ENCODE results near the gene CTNND2. TPM values are rescaled to one million over a fixed set of nuclear protein-coding genes. Genes with fewer than 3 reads are reported as not detected.

CTNND2 gene, protein sequence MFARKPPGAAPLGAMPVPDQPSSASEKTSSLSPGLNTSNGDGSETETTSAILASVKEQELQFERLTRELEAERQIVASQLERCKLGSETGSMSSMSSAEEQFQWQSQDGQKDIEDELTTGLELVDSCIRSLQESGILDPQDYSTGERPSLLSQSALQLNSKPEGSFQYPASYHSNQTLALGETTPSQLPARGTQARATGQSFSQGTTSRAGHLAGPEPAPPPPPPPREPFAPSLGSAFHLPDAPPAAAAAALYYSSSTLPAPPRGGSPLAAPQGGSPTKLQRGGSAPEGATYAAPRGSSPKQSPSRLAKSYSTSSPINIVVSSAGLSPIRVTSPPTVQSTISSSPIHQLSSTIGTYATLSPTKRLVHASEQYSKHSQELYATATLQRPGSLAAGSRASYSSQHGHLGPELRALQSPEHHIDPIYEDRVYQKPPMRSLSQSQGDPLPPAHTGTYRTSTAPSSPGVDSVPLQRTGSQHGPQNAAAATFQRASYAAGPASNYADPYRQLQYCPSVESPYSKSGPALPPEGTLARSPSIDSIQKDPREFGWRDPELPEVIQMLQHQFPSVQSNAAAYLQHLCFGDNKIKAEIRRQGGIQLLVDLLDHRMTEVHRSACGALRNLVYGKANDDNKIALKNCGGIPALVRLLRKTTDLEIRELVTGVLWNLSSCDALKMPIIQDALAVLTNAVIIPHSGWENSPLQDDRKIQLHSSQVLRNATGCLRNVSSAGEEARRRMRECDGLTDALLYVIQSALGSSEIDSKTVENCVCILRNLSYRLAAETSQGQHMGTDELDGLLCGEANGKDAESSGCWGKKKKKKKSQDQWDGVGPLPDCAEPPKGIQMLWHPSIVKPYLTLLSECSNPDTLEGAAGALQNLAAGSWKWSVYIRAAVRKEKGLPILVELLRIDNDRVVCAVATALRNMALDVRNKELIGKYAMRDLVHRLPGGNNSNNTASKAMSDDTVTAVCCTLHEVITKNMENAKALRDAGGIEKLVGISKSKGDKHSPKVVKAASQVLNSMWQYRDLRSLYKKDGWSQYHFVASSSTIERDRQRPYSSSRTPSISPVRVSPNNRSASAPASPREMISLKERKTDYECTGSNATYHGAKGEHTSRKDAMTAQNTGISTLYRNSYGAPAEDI (N-terminal part only)
- 2.8 TPM for polyA plus RNA-seq
- long read RNA-seq, donor 1, result 0 reads
- long read RNA-seq, donor 2, result 0 reads
- long read RNA-seq, donor 3, result 0 reads
- long read RNA-seq, donor 4, result 0 reads
- long read RNA-seq, donor 5, result 0 reads
- long read RNA-seq, donor 6, result 0 reads
- long read RNA-seq, donor 7, result 0 reads
- long read RNA-seq, donor 8, result 0 reads
- long read RNA-seq, donor 9, result 0 reads
- long read RNA-seq, donor 10, result 0 reads
- long read RNA-seq, donor 11, result 0 reads

DNA sequence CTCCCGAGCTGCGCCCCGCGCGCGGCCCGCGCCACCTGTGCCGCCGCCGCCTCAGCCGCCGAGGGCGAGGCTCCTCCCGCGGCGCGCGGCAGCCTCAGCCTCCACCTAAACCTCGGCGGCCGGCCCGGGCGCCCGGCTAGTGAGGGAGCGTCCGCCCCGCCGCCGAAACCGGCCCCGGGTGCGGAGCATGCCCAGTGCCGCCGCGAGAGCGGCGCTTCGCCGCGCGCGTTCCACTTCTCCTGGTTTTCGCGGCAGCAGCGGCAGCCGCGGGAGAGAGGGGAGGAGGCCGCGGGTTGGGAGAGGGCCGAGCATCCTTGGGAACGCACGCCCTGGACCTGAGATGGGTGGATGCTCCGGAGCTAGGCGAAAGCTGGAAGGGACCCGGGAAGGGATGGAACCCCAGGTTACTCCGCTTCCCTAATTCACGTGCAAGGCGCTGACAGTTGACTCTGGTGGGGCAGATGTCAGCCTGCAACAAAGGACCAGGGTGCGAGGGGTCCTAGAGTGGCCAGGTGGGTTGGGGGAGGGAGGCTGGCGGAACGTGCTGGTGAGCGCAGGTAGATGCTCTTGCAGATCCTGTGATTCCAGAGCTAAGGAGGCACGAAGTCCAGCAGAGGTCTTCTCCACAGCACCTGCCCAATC lies at the start of gene CTNND2:
TSS of gene CTNND2 (minus strand) at position 182 of the 642 bp plus-strand sequence. CDS start 593 bp downstream, outside the sequence.
- Histone ChIP-seq H3K27ac (ENCODE audit: low read length) (no peak within 1 kb of the TSS), H3K9me3 (ENCODE audit: control insufficient read depth, low read depth, low read length) (no peaks in the 10 kb centered on the region), H3K4me1 (ENCODE audit: control insufficient read depth, insufficient read depth, low read length) (no peaks in the 10 kb centered on the region), H3K36me3 (ENCODE audit: control insufficient read depth, insufficient read depth, low read length) (no peaks in the 10 kb centered on the region), H3K4me3 (ENCODE audit: low read length) (peak within 1 kb of the TSS; percentile 36), H3K27me3 (ENCODE audit: control insufficient read depth, insufficient read depth, low read length) (peaks cover 37% of the 10 kb centered on the region)
- no CpG with 5 or more reads among the region's 64 CpGs for WGBS (ENCODE audit: insufficient coverage, low lambda C conversion rate)
- peak; percentile 30 to 63 for DNase-seq

DNA sequence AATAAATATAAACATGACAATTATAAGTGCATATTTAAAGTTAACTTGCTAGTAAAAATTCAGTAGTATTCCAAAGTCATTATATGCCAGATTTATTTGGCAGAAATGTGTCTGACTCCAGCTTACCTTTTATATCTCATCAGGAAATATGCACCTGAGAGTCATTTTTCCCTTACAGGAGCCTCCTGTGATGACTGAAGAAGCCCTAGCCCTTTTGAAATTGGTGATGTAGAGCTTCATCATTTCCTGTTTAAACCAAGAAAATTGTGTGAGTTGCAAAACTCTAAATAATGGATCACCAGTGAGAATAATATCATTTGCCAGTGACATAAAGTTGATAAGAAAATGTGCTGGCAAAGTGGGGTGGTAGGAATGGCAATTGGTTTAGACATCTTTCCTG lies 42.1 kb upstream of the CTNND2 start:
- no peaks in the 10 kb centered on the region for H3K9me3 ChIP-seq (ENCODE audit: control insufficient read depth, low read depth, low read length)
- H3K27me3 ChIP-seq (ENCODE audit: control insufficient read depth, insufficient read depth, low read length), result no peaks in the 10 kb centered on the region
- H3K27ac ChIP-seq (ENCODE audit: low read length), result no peak overlapping the region
- DNase-seq, result no peak
- H3K4me3 ChIP-seq (ENCODE audit: low read length), result no peak overlapping the region
- H3K36me3 ChIP-seq (ENCODE audit: control insufficient read depth, insufficient read depth, low read length), result no peaks in the 10 kb centered on the region
- H3K4me1 ChIP-seq (ENCODE audit: control insufficient read depth, insufficient read depth, low read length), result no peaks in the 10 kb centered on the region

DNA sequence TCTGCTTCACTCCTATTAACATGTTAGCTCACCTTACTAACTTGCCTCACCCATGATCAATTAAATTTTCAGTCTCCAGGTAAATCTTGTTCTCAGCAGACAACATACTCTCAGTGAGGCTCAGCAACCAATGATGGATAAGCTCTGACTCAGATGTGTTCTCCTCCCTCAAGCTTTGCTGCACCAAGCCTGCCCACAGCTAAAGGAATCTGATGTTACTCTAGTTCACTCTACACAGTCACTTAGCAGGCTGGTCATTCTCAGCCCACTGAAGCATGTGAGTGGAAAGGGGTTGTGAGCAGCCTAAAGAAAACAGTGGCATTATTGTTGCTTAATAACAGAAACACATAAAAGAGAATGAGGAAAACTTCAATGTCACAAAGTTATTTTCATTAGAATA lies 37.3 kb upstream of the CTNND2 start:
- no peaks in the 10 kb centered on the region for H3K36me3 ChIP-seq (ENCODE audit: control insufficient read depth, insufficient read depth, low read length)
- no peak for DNase-seq
- H3K9me3 ChIP-seq (ENCODE audit: control insufficient read depth, low read depth, low read length), result no peaks in the 10 kb centered on the region
- H3K27me3 ChIP-seq (ENCODE audit: control insufficient read depth, insufficient read depth, low read length), result no peaks in the 10 kb centered on the region
- H3K4me1 ChIP-seq (ENCODE audit: control insufficient read depth, insufficient read depth, low read length), result no peaks in the 10 kb centered on the region
- no peak overlapping the region for H3K27ac ChIP-seq (ENCODE audit: low read length)
- no peak overlapping the region for H3K4me3 ChIP-seq (ENCODE audit: low read length)

DNA sequence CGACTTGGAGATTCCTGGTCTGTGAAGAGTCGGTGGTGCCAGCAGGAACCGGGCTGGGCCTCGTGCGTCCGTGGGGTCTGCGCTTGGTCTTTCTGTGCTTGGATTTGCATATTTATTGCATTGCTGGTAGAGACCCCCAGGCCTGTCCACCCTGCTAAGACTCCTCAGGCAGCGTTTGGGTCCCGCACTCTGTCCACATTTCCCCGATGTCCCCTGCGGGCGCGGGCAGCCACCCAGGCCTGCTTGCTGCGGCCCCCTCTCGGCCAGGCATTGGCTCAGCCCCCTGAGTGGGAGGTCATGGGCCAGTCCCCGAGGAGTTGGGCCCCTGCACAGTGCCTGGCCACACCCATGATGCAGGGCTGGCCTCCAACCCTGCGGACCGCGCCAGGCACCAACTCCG lies 27.4 kb upstream of the CTNND2 start:
- Histone ChIP-seq H3K4me3 (ENCODE audit: low read length) (no peak overlapping the region), H3K9me3 (ENCODE audit: control insufficient read depth, low read depth, low read length) (peaks cover 4% of the 10 kb centered on the region), H3K4me1 (ENCODE audit: control insufficient read depth, insufficient read depth, low read length) (no peaks in the 10 kb centered on the region), H3K27me3 (ENCODE audit: control insufficient read depth, insufficient read depth, low read length) (no peaks in the 10 kb centered on the region), H3K36me3 (ENCODE audit: control insufficient read depth, insufficient read depth, low read length) (no peaks in the 10 kb centered on the region), H3K27ac (ENCODE audit: low read length) (no peak overlapping the region)
- no peak for DNase-seq
- no CpG with 5 or more reads among the region's 20 CpGs for WGBS (ENCODE audit: insufficient coverage, low lambda C conversion rate)

DNA sequence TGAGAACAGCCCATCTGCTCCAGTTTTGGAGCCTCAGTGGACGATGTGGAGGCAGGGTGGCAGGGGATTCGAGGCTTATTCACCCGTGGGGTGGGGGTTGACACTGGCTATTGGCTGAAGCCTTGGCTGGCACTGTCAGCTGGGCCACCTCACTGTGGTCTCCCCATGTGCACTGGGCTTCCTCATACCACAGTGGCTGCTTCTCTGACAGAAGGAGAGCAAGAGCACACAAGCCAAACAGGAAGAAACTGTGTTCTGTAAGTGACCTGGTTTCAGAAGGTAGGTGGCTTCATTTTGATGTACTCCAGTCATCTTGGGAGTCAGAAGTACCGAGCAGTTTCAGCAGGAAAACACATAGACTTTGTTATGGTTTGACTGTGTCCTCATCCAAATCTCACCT lies 24.7 kb upstream of the CTNND2 start:
- no peaks in the 10 kb centered on the region for H3K36me3 ChIP-seq (ENCODE audit: control insufficient read depth, insufficient read depth, low read length)
- no peak overlapping the region for H3K27ac ChIP-seq (ENCODE audit: low read length)
- no peaks in the 10 kb centered on the region for H3K4me1 ChIP-seq (ENCODE audit: control insufficient read depth, insufficient read depth, low read length)
- peaks cover 4% of the 10 kb centered on the region for H3K9me3 ChIP-seq (ENCODE audit: control insufficient read depth, low read depth, low read length)
- WGBS (ENCODE audit: insufficient coverage, low lambda C conversion rate), result no CpG with 5 or more reads among the region's 4 CpGs
- DNase-seq, result no peak
- no peaks in the 10 kb centered on the region for H3K27me3 ChIP-seq (ENCODE audit: control insufficient read depth, insufficient read depth, low read length)
- H3K4me3 ChIP-seq (ENCODE audit: low read length), result no peak overlapping the region

DNA sequence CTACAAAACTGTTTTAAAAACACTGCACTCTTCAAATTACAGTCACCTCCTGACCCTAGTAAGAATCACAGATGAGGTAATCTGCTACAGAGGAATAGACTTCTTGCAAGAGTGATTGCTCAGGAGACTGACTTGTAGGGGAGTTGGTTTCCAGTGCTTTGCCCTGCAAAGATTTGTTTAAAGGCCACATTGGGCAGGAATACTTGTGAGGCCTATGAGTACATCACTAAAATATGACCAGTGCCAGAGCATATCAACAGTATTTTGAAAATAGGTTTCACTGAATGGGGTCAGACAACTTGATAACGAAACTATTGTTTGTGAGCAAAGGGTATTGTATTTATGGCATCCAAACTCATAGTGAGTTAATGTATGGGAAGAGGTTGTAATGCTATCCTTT lies 21.5 kb upstream of the CTNND2 start:
- Histone ChIP-seq H3K4me1 (ENCODE audit: control insufficient read depth, insufficient read depth, low read length) (no peaks in the 10 kb centered on the region), H3K4me3 (ENCODE audit: low read length) (no peak overlapping the region), H3K9me3 (ENCODE audit: control insufficient read depth, low read depth, low read length) (no peaks in the 10 kb centered on the region), H3K36me3 (ENCODE audit: control insufficient read depth, insufficient read depth, low read length) (no peaks in the 10 kb centered on the region), H3K27ac (ENCODE audit: low read length) (no peak overlapping the region), H3K27me3 (ENCODE audit: control insufficient read depth, insufficient read depth, low read length) (no peaks in the 10 kb centered on the region)
- WGBS (ENCODE audit: insufficient coverage, low lambda C conversion rate), result 90% methylated on average over 1 of the region's 1 CpG
- no peak for DNase-seq

DNA sequence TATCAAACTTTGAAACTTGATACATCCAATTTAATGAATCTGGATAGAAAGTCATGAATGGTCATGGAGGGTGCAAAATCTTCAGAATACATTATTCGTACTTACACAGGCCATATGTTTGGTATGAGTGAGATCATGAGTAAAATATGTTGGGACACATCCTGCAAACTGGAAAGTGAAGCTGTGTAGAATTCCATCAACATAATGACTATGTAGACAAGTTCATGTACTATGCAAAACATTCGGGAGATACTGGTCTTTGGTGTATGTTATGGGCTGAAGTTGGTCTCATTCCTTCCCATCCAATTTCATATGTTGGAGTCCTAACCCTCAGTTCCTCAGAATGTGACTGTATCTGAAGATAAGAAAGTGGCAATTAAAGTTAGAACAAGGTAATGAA lies 18.1 kb upstream of the CTNND2 start:
- H3K27ac ChIP-seq (ENCODE audit: low read length), result no peak overlapping the region
- H3K36me3 ChIP-seq (ENCODE audit: control insufficient read depth, insufficient read depth, low read length), result no peaks in the 10 kb centered on the region
- 100% methylated on average over 1 of the region's 2 CpGs for WGBS (ENCODE audit: insufficient coverage, low lambda C conversion rate)

DNA sequence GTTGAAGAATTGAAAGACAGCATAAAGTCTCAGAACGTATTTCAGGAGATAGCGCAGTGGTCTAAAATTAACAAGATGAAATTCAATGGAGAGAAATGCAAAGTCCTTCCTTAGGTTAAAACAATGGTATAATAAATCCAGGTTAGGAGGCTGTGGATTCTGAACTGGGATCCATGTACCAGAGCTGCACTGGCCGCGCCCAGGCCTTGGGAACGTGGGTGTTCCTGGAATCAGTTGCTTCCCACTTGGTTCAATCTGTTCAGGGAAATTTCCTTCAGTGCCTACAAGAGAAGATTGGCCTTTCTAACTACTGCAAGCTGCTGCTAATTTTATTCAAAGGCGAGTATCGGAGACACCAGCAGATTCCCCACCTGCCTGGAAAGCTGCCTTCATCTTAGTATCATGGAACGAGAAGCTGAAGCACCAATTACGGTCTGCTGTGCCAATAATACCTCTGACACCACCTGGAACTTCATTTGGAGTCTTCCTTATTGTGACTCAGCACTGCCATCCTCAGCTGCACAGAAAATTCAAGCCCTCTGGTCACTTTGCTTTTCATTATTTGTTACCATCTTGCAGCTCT lies 14.3 kb upstream of the CTNND2 start:
- Histone ChIP-seq H3K4me1 (ENCODE audit: control insufficient read depth, insufficient read depth, low read length) (no peaks in the 10 kb centered on the region), H3K27ac (ENCODE audit: low read length) (no peak overlapping the region), H3K36me3 (ENCODE audit: control insufficient read depth, insufficient read depth, low read length) (no peaks in the 10 kb centered on the region), H3K4me3 (ENCODE audit: low read length) (no peak overlapping the region), H3K9me3 (ENCODE audit: control insufficient read depth, low read depth, low read length) (no peaks in the 10 kb centered on the region), H3K27me3 (ENCODE audit: control insufficient read depth, insufficient read depth, low read length) (no peaks in the 10 kb centered on the region)
- DNase-seq, result no peak
- no CpG with 5 or more reads among the region's 9 CpGs for WGBS (ENCODE audit: insufficient coverage, low lambda C conversion rate)

More for the DNA sequence above, 18.1 kb upstream of the CTNND2 start:
- DNase-seq, result no peak
- no peaks in the 10 kb centered on the region for H3K27me3 ChIP-seq (ENCODE audit: control insufficient read depth, insufficient read depth, low read length)
- H3K9me3 ChIP-seq (ENCODE audit: control insufficient read depth, low read depth, low read length), result no peaks in the 10 kb centered on the region
- no peaks in the 10 kb centered on the region for H3K4me1 ChIP-seq (ENCODE audit: control insufficient read depth, insufficient read depth, low read length)
- no peak overlapping the region for H3K4me3 ChIP-seq (ENCODE audit: low read length)

DNA sequence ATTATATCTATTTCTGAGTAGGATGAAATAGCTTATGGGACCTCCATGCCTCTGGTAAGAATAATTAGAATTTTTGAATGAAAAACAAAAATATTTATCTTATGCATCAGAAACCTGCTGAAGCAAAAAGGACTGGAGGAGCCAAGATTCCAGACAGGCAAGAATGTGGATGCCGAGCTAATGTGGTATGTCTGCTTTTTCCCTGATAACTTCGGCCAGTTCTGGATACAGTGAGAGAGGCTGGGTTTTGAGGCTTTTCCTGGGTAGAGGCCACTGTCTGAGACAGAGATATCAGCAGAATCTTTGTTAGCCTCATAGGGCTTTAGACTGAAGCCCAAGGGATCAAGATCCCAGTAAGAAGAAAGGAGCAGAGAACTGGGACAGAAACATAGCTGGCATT lies 5.2 kb upstream of the CTNND2 start:
- DNase-seq, result no peak
- Histone ChIP-seq H3K4me1 (ENCODE audit: control insufficient read depth, insufficient read depth, low read length) (no peaks in the 10 kb centered on the region), H3K27me3 (ENCODE audit: control insufficient read depth, insufficient read depth, low read length) (peaks cover 18% of the 10 kb centered on the region), H3K27ac (ENCODE audit: low read length) (no peak overlapping the region), H3K36me3 (ENCODE audit: control insufficient read depth, insufficient read depth, low read length) (no peaks in the 10 kb centered on the region), H3K9me3 (ENCODE audit: control insufficient read depth, low read depth, low read length) (no peaks in the 10 kb centered on the region), H3K4me3 (ENCODE audit: low read length) (no peak overlapping the region)
- 67% methylated on average over 1 of the region's 2 CpGs for WGBS (ENCODE audit: insufficient coverage, low lambda C conversion rate)

Data from large intestine (tissue), 12 donors.